Activated effector memory CD4-positive, alpha-beta T cell treated with Interleukin-2 at 50 U/mL for 16 hours (primary cell): ENCODE results near the gene PLS3.

Source experiments
- DNase-seq: peaks from one replicate; pipeline ENCODE4 v3.0.0-alpha.2; 2020

Gene PLS3

DNA sequence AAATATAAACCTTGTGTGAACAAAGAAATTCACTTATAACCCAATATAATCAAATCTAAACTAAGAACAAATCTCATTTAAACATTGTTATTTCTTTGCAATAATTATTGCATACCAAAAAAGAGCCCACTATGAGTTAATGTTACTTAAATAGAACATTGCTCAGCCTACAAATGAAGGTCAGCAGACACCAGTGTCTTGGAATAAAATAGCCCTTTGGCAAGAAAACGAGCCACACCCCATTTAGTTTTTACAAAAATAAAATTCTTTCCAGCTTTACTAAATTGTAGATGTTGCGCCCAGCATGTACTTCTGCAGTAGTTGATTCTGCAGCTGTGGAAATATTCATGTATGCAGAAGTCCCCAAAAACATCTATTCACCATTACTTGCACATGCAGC, 12.2 kb downstream of the PLS3 start:
- no peak for DNase-seq

DNA sequence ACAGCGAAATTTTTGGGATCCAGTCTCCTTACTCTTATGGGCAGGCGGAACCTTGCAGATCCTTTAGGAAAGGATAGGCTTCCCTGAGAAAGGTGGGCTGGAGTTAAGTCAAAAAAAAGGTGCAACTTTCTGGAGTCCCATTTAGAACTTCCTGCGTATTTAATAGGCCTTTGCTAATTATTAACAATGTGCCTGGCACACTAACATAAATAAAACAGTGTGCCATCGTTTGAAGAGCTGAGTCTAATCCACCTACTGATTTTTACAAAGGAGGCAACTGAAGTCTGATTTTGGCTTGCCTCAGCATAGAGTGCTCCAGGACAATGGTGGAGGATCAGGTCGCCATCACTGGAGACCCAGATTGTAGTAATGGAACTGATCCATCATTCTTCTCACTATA, 15.7 kb downstream of the PLS3 start:
- no peak for DNase-seq

DNA sequence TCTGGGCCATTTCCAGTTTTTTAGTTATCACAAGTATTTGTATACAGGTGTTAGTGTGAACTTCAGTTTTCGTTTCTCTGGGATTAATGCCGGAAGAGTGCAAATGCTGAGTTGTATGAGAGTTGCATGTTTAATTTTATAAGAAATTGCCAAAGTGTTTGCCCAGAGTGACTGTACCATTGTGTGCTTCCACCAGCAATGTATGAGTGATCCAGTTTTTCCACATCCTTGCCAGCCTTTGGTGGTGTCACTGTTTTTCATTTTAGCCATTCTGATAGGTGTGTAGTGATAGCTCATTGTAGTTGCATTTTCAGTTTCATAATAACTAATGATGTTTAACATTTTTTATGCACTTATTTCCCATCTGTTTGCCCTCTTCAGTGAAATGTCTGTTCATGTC, 18.4 kb downstream of the PLS3 start:
- DNase-seq: no peak

DNA sequence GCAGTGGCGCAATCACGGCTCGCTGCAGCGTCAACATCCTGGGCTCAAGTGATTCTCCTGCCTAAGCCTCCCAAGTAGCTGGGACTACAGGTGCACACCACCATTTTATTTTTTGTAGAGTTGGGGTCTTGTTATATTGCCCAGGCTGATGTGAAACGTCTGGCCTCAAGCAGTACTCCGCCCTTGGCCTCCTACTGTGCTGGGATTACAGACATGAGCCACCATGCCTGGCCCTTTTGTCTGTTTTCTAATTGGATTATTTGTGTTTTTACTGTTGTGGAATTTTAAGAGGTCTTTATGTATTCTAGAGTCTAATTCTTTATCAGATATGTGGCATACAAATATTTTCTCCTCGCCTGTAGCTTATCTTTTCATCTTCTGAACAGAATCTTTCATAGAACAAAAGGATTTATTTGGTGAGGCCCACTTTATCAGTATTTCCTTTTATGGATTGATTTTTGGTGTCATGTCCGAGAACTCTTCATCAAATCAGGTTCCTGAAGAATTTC, 18.9 kb downstream of the PLS3 start:
- no peak for DNase-seq

DNA sequence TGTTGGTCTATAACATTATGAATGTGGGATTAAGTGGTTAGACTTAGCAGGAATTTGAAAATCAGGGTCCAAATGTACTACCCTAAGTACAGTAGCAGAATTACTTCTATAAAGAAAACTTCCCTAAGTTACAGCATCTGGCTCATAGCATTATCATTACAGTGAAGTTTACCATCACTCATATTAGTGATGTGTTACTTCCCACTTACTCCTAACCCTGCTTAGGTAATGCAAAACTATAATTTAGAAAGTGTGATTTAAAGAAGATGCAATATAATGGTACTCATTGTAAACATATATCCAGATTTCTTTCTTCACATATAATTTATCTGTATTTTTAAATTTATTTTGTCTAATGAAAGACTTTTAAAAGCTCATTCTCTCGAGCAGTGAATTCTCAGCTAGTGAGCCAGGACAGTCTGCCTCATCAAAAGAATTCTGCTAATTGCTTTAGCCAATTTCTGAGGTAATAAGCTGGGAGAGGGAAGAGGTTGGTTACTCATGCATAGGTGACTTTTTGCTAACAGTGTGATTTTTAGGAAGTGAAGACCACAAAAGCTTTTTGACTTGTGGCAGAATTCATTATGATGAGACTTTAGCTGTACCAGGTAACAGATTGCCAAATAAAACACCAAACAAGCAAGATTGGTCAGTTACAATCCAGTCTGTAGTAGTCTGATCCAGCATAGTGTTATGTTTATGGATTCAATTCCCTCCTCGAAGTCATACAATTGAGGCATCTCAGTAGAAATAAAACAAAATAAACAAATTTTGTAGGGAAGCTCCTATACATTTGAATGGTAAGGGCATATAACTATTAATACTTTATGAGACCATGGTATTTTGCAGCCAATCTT, 21.0 kb downstream of the PLS3 start:
- DNase-seq: no peak

DNA sequence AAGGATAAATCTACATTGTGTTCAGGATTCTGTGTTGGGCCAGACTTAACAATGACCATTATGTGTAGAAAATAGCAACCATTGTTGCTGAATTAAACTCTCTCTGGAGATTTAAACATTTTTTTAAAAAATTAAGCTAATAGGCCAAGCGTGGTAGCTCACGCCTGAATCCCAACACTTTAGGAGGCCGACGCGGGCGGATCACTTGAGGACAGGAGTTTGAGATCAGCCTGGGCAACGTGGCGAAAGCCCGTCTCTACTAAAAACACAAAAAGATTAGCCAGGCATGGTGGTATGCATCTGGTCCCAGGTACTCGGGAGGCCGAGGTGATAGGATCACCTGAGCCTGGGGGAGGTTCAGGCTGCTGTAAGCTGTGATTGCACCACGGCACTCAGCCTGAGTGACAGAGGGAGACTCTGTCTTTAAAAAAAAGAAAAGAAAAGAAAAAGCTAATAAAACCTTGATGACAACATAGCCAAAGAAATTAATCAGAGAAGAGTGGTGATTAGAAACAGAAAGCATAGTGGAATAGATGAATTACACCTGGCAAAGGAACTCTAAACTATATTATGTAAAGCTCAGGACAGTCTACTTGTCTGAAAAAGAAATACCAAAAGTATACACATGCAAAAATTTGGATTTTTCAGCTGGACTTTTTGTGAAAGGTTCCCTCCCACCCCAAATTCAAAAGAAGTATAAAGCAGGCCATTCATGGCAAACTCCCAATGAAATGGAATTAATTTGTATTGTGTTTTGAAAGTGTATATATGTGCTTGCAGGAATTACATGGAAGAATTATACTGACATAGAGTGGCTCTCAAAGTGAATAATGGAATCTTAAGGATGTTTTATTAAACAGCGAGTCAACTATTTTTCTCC, 21.9 kb downstream of the PLS3 start:
- DNase-seq: no peak

DNA sequence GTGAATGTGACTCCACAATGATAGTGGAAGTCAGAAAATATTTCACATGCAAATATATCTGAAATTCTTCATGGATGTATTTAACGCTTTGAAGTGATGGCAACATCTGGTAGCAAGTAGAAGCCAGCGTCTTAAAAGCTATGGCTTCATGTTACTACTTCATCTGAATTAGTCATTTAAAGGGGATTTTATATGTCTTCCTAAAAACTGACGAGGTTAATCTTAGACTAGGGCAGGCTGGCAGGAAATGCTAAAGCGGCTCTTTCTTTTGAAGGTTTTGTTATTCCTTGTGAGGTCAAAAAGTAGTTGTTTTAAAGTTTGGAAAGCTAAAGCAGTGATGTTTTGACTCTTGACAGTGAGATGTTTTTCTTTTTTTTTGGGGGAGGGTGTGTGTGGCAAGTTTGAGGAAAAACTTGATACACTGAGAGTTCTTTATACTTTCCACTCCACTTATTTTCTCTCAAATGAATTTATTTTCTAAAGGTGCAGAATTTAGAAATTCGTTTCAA, 22.6 kb downstream of the PLS3 start:
- DNase-seq: no peak

DNA sequence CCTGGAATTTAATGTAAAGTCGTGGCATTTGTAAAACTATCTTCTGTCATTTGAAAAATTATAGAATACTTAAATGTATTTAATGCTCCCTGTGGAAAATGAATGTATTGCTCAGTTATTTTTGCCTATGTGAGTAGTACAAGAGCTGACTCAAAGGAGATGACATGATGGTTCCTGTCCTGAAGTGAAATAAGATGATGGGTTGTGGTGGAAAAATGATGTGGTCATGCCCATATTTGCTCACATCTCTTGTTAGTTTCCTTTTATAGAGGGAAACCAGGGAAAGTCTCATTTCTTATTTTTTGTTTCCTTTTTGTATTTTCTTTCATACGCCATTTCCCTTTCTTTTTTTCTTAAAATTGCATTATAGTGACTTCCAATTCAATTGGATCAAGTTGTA, 23.7 kb downstream of the PLS3 start:
- DNase-seq: no peak

DNA sequence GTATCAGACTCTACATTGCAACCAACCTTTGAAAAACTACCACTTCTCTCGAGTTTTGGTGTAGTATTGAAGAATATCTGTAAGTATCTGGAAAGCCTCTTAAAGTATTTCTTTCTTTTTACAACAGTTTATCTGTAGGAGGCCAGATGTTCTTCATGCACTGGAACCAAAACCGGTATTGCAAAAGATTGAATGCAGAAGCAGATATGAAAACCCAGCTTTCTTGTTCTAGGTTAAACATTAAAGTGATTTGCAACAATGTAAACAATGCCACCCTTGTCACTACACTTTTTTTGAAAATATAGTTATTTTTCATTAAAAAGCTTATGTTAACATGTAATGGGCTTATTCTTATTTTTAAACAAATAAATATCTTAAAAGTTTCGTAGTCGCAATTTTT, 27.2 kb downstream of the PLS3 start:
- no peak for DNase-seq

DNA sequence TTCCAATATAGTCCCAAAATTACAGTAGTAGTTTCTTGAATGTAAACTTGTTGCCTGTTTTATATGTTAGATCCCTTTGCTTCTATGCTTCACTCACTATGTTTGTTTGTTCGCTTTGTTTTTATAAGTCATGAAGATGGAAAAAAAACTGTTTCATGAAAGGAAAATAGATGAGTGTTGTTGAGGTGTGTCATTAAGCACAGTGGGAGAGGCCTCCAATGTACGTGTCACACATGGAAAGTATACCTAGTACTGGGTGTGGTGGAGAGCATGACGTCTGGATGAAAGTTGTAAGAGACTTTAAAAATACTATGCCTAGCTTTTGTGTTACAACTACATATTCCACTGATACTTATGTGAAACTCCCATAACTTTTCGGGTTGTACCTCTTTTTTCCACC, 28.4 kb downstream of the PLS3 start:
- no peak for DNase-seq

DNA sequence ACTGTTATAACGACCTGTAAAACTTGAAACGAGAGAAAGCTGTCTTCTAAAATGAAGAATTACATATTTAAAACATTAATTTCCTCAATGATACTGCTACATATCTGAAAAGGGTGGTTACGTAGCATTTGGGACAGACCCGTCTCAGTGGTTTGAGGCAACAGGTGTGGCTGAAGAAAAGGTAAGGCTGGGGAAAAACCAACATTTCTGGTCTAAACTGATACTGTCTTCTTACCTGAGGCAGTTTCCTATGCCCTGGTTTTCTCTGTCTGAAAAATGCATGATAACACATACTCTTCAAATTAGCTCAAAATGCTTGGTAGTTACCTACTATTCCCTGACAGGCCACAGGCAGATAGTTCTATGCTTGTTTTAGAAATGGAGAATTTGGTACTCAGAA, 30.4 kb downstream of the PLS3 start:
- DNase-seq: no peak

DNA sequence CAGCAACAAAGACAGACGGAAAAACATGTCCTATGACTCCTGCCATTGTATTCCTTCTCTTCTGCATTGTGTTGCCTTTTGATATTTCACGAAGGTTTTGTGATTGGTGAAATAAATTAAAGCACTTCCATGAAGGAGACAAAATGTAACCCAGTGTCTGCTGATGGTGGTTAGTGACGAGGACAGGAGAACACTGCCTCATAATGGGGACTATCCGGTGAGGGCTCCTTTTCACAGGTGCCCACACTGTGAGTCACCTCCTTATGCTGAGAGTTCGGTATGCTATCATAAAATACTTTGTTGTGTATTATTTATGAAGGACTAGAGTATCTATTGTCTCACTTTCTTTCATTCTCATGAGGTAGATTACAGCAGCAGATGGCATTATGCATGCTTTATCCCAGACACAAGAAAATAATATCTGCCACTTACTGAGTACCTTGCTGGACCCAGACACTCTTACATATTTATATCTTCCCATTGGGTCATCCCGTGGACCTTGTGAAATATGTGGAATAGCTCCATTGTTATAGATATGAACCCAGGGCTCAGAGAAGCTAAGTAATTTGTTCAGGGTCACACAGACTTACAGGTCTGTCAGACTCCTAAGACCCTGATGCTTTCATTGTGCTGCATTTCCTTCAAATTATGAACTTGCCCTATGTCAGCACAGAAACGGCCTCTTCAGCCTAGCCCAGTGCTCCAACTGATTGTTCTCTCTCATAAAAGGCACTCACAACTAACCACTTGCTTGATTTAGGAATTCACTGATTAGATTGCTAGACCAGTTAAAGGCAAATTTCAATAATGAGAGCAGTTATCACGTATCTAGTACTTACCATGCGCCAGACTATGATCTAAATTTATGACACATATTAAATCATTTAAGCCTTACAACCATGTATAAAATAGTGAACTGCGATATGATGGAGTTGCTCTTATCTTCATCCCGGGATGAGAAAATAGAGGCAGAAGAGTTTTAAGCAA, 31.2 kb downstream of the PLS3 start:
- DNase-seq: no peak

DNA sequence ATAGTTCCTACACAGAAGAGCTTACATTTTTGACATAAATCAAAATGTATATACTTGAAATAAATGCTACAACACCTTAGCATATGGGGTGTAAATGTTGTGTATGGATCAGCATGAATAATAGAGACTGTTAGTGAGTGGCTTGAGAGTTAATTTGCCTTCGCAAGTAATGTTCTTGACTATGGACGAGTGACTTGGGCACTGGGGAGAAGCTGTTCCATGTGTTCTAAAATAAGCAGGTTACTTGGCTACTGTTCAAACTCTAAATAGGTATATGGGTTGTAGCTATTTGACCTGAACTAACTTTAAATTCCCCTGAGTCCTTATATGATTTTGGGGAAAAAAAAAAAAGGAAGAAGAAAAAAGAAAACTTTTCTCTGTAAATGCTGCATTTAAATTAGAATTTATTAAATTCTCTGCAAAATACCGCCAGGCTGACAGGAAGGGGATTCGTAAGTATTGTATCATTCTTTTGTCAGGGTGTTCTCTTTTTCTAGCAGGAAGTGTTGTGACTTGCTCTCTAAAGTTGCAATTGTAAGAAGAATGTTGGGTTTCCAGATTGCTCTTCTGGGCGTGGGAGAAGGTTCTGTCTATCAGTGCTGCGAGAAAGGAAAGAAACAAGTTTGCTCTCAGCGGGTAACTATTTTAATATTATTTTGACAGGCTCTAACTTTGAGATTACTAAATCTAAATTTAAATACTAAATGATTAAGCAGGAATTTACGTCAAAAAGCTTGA, 32.2 kb downstream of the PLS3 start:
- DNase-seq: no peak

DNA sequence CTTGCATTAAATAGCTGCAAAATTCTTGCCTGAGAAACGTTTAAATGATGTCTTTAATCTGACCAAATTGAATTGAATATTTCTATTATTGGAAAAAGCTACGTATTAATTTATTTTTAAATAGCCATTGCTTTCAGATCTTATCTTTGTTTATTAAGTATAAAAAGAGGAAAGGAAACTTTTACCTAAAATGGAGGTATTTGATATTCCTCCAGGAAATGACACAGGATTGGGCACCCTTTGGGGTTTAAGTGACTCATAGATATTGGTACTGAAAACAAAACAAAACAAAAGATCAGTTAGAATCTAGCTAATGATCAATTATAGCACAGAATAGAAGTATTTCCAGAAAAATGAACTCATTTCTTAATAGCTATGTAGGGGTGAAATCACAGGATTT, 34.1 kb downstream of the PLS3 start:
- DNase-seq: no peak

DNA sequence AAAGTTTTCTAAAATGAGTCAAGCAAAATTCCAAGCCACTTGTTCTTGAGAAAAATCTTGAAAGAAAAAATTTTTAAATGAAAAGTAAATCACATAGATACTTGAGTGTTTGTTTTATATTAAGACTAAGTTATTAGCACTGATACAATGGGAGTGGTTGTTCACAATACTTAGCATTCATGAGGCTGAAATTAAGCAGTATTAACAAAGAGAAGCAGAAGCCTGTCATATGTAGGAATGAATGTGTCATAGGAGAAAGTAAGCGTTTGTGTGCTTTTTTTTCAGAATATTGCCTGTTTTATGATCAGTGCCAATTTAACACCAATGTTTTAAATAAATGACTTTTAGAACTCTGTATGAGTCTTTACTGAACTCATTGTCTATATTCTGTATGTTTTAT, 37.6 kb downstream of the PLS3 start:
- DNase-seq: no peak

DNA sequence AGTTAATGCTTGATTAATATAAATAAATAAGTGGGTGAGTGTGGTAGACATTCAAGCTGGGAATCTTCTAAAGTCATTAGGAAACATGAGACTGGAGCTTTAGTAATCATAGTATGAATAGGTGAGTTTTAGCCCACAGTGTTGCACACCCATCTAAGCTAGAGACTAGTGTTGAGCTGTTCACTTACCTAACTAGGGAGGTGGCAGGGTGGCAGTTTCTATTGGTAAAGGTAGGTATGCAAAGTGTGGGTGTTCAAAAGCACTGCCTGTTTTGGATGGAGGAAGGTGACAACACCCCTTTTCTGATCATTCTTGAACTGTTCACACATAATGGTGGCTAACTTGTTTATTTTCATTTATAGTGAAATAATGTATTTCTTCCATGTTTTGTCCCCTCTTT, 41.3 kb downstream of the PLS3 start:
- no peak for DNase-seq

DNA sequence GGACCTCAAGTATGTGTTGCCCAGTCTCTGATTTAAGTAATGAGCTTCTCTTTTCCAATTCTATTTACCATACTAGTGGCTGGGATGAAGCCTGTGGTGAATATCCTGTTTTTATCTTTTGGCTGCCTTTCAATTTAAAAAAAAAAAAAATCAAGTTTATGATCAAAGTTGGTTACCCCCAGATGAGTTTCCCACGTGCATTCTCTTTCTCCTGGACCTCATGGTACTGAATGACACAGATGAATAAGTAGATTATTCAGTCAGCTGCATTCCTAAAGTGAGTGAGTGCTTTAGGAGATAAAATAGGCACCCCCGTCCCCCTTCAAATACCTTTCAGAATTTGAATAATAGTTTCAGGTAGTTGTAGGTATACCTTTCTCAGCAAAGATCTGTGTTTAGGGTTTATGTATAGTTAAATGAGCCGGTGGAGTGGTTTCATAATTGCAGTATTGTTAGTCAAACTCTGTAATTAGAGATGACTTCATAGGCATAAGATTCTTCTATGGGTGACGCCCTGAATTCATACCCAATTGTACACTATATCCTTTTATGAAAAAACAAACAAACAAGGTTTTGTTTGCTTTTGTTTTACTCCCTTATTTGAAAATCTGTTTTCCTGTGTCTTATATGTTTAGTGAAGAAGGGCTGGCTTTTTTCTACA, 41.9 kb downstream of the PLS3 start:
- no peak for DNase-seq

DNA sequence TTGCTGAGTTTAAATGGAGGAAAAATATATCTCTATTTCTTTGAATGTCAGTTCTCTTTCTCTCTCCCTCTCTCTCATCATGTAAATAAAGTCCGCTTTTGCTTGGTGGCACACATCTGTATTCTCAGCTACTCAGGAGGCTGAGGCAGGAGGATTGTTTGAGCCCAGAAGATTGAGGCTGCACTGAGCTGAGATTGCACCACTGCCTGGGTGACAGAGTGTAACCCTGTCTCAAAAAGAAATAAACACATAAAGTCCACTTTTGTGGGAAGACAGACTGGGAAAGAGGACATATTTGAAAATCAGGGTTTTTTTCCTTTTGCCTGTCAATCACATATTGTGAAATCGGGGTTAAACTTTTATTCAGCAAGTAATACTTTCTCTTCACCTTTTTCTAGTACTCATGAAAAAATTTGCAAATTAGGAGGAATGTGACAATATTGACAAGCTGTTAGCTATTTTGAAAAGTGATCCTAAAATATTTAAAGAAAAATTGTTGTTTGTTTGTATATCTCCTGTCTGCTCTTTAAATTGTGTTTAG, 42.6 kb downstream of the PLS3 start:
- no peak for DNase-seq

DNA sequence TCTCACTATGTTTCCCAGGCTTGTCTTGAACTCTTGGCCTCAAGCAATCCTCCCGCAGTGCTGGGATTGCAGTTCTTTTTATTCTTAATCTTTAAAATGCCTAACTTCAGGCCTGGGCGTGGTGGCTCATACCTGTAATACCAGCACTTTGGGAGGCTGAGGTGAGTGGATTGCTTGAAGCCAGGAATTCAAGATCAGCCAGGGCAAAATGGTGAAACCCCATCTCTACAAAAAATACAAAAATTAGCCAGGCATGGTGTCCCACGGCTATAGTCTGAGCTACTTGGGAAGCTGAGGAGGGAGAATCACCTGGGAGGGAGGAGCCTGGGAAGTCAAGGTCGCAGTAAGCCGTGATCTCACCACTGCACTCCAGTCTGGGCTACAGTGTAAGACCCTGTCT, 45.9 kb downstream of the PLS3 start:
- no peak for DNase-seq

DNA sequence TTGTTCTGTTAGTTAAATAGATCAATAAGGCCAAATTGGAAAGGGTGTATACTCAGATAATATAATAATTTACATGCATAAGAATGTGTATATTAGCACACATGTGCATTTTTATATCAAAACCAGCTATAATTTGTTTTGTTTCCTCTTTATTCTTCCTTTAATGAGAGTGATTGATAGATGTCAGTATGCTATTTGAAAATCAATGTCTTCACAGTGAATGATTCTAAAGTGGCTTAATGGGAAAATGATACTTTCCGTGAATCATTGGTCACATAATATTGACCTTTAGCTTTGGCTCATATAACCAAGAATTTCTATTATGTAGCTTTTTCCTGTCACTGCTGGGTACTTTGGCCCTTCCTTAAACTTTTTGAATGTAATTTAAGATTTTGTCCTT, 48.6 kb downstream of the PLS3 start:
- DNase-seq: no peak
